ENCODE measurements around the gene NCKIPSD. TPM values are rescaled to one million over a fixed set of nuclear protein-coding genes. Genes with fewer than 3 reads are reported as not detected.

Gene NCKIPSD
- polyA plus RNA-seq, 1 of the 3 experiments (the other 2 are of a cell fraction) = 20.4 TPM

- TF ChIP-seq, protein P1, sequence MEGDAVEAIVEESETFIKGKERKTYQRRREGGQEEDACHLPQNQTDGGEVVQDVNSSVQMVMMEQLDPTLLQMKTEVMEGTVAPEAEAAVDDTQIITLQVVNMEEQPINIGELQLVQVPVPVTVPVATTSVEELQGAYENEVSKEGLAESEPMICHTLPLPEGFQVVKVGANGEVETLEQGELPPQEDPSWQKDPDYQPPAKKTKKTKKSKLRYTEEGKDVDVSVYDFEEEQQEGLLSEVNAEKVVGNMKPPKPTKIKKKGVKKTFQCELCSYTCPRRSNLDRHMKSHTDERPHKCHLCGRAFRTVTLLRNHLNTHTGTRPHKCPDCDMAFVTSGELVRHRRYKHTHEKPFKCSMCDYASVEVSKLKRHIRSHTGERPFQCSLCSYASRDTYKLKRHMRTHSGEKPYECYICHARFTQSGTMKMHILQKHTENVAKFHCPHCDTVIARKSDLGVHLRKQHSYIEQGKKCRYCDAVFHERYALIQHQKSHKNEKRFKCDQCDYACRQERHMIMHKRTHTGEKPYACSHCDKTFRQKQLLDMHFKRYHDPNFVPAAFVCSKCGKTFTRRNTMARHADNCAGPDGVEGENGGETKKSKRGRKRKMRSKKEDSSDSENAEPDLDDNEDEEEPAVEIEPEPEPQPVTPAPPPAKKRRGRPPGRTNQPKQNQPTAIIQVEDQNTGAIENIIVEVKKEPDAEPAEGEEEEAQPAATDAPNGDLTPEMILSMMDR (IDR thresholded peaks at IDR 0.05) = no peak
- TF ChIP-seq GABPA (IDR thresholded peaks at IDR 0.05; ENCODE audit: low read depth) = no peak
- no peak for TF ChIP-seq FOXM1 (IDR thresholded peaks at IDR 0.05; ENCODE audit: low read depth)
- TF ChIP-seq TEAD4 (IDR thresholded peaks at IDR 0.05; ENCODE audit: borderline replicate concordance, insufficient read depth) = no peak
- TF ChIP-seq FOSL2 (IDR thresholded peaks at IDR 0.05; ENCODE audit: borderline replicate concordance, low read depth) = no peak
- TF ChIP-seq SIN3A (IDR thresholded peaks at IDR 0.05; ENCODE audit: borderline replicate concordance, low read depth, low read length) = no peak
- TF ChIP-seq SMC3 (IDR thresholded peaks at IDR 0.05; ENCODE audit: low read depth, low read length) = no peak
- no peak for TF ChIP-seq POLR2AphosphoS5 (IDR thresholded peaks at IDR 0.05; ENCODE audit: low read depth, low read length)
- no peak for TF ChIP-seq EZH2phosphoT487 (IDR thresholded peaks at IDR 0.05; ENCODE audit: borderline replicate concordance, low read depth)
- no peak for TF ChIP-seq MEF2A (IDR thresholded peaks at IDR 0.05; ENCODE audit: borderline replicate concordance, low read depth)
- no peak for TF ChIP-seq ELF1 (IDR thresholded peaks at IDR 0.05)
- TF ChIP-seq, protein P2, sequence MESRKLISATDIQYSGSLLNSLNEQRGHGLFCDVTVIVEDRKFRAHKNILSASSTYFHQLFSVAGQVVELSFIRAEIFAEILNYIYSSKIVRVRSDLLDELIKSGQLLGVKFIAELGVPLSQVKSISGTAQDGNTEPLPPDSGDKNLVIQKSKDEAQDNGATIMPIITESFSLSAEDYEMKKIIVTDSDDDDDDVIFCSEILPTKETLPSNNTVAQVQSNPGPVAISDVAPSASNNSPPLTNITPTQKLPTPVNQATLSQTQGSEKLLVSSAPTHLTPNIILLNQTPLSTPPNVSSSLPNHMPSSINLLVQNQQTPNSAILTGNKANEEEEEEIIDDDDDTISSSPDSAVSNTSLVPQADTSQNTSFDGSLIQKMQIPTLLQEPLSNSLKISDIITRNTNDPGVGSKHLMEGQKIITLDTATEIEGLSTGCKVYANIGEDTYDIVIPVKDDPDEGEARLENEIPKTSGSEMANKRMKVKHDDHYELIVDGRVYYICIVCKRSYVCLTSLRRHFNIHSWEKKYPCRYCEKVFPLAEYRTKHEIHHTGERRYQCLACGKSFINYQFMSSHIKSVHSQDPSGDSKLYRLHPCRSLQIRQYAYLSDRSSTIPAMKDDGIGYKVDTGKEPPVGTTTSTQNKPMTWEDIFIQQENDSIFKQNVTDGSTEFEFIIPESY (IDR thresholded peaks at IDR 0.05; ENCODE audit: borderline replicate concordance, low read depth) = no peak
These were observed 10.4 kb upstream of the NCKIPSD start (continued) for GRCh38 chr3:48696156-48696555.

DNA sequence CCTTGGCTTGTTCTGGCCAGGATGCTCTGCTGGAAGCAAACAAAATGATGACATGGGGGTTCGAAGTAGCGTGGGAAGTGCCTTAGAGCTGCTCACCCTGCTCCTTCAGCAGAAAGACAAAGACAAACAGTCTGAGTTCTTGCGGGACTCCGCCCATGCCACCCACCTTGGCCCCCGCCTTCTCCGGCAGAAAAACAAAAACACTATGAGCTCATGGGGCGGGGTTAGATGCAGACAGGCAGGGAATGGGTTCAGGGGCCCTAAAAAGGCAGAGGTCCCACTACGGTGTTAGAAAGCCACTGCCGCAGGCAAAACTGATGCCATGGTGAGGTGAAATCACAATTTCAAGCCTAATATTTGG lies 9.7 kb upstream of the NCKIPSD start:
- Histone ChIP-seq H3K9ac (peak overlapping the region; percentile 56; the same call in 1 of the 2 replicates), H3K4me2 (peak overlapping the region; percentile 71), H3K79me2 (ENCODE audit: insufficient read depth) (peaks cover 95% of the 10 kb centered on the region), H3F3A (replicated peaks; ENCODE audit: insufficient read depth) (peaks cover 49% of the 10 kb centered on the region), H3K36me3 (replicated peaks in 1 of 2; ENCODE audit: control insufficient read depth in 1 of 2, insufficient read depth in 2 of 2, low read length in 1 of 2) (peaks cover 63 to 66% of the 10 kb centered on the region in 2 experiments), H3K27me3 (ENCODE audit: insufficient read depth) (no peaks in the 10 kb centered on the region), H3K9me2 (no peaks in the 10 kb centered on the region), H2AFZ (ENCODE audit: low read depth) (no peak overlapping the region), H3K9me3 (no peaks in the 10 kb centered on the region), H3K27ac (ENCODE audit: low read depth in 2 of 2, low read length in 1 of 2) (peak overlapping the region; percentile 59 to 77), H3K4me1 (ENCODE audit: control insufficient read depth in 1 of 2, insufficient read depth in 2 of 2, low read depth in 1 of 2, low read length in 1 of 2) (peaks cover 20 to 21% of the 10 kb centered on the region in 2 experiments; a peak in 3 of 4 replicates), H4K20me1 (ENCODE audit: insufficient read depth) (peaks cover 94% of the 10 kb centered on the region), H3K4me3 (ENCODE audit: low read depth in 2 of 2, low read length in 1 of 2) (no peak overlapping the region; a peak in 1 of 4 replicates)
- TF ChIP-seq MXI1 (IDR thresholded peaks at IDR 0.05; ENCODE audit: low read depth, low read length) (no peak), USF1 (IDR thresholded peaks at IDR 0.05; ENCODE audit: borderline replicate concordance, low read depth) (no peak), PBX3 (IDR thresholded peaks at IDR 0.05) (no peak), GATA2 (CRISPR knock-in tag; IDR thresholded peaks at IDR 0.05) (no peak), ELF1 (IDR thresholded peaks at IDR 0.05) (no peak), CHD2 (IDR thresholded peaks at IDR 0.05; ENCODE audit: low read length, partially characterized antibody) (no peak), TEAD4 (IDR thresholded peaks at IDR 0.05; ENCODE audit: borderline replicate concordance, insufficient read depth) (no peak), RXRA (IDR thresholded peaks at IDR 0.05; ENCODE audit: borderline replicate concordance, low read depth) (no peak), TAF1 (IDR thresholded peaks at IDR 0.05; ENCODE audit: borderline replicate concordance, low read depth, low read length) (no peak), YY1 (IDR thresholded peaks at IDR 0.05; ENCODE audit: low read depth) (no peak), RAD21 (IDR thresholded peaks at IDR 0.05; ENCODE audit: low read length) (no peak), FOXM1 (IDR thresholded peaks at IDR 0.05; ENCODE audit: low read depth) (no peak), POLR2AphosphoS5 (IDR thresholded peaks at IDR 0.05; ENCODE audit: low read depth, low read length) (no peak)
- TF ChIP-seq, protein P3, sequence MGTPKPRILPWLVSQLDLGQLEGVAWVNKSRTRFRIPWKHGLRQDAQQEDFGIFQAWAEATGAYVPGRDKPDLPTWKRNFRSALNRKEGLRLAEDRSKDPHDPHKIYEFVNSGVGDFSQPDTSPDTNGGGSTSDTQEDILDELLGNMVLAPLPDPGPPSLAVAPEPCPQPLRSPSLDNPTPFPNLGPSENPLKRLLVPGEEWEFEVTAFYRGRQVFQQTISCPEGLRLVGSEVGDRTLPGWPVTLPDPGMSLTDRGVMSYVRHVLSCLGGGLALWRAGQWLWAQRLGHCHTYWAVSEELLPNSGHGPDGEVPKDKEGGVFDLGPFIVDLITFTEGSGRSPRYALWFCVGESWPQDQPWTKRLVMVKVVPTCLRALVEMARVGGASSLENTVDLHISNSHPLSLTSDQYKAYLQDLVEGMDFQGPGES (IDR thresholded peaks at IDR 0.05; ENCODE audit: low read depth, low read length) = no peak
- TF ChIP-seq, protein P4, sequence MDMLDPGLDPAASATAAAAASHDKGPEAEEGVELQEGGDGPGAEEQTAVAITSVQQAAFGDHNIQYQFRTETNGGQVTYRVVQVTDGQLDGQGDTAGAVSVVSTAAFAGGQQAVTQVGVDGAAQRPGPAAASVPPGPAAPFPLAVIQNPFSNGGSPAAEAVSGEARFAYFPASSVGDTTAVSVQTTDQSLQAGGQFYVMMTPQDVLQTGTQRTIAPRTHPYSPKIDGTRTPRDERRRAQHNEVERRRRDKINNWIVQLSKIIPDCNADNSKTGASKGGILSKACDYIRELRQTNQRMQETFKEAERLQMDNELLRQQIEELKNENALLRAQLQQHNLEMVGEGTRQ (IDR thresholded peaks at IDR 0.05; ENCODE audit: borderline replicate concordance, low read depth, low read length) = no peak
- WGBS (ENCODE audit: low lambda C conversion rate) = 83% methylated on average over 9 of the region's 9 CpGs
- ChIA-PET CTCF (interaction anchor here (1.1 to 3.4 kb wide), 3 partner anchors 9 to 45 kb away, joined by 4 to 14 read pairs (median 10); partner anchors contain the start of genes IP6K2 and NCKIPSD), POLR2A (no interaction called here)
- DNase-seq = no peak
